Stimulated activated CD4-positive, alpha-beta T cell treated with anti-CD3 and anti-CD28 coated beads, Interleukin-4, amount 100 ng/mL, for 1 hour (primary cell): ENCODE measurements around the gene DENND4B.
A peak's percentile ranks its signal among the peaks of the same experiment; 100 is the strongest.
"Not testable (repeated sequence)": the region's sequence is repeated elsewhere in the genome, so short reads cannot be mapped to it uniquely, and the experiment has no call there.

Experiments used
- DNase-seq: peaks from one replicate; pipeline ENCODE4 v3.0.0-alpha.2; 2020

DENND4B gene, protein sequence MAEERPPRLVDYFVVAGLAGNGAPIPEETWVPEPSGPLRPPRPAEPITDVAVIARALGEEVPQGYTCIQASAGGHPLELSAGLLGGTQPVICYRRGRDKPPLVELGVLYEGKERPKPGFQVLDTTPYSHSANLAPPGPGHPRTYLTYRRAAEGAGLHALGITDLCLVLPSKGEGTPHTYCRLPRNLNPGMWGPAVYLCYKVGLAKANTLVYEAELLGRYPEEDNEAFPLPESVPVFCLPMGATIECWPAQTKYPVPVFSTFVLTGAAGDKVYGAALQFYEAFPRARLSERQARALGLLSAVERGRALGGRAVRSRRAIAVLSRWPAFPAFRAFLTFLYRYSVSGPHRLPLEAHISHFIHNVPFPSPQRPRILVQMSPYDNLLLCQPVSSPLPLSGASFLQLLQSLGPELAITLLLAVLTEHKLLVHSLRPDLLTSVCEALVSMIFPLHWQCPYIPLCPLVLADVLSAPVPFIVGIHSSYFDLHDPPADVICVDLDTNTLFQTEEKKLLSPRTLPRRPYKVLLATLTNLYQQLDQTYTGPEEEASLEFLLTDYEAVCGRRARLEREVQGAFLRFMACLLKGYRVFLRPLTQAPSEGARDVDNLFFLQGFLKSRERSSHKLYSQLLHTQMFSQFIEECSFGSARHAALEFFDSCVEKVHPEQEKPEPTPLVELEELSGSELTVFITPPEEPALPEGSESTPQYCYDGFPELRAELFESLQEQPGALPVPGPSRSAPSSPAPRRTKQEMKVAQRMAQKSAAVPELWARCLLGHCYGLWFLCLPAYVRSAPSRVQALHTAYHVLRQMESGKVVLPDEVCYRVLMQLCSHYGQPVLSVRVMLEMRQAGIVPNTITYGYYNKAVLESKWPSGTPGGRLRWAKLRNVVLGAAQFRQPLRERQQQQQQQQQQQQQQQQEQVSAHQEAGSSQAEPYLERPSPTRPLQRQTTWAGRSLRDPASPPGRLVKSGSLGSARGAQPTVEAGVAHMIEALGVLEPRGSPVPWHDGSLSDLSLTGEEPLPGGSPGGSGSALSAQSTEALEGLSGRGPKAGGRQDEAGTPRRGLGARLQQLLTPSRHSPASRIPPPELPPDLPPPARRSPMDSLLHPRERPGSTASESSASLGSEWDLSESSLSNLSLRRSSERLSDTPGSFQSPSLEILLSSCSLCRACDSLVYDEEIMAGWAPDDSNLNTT (N-terminal part only)

DNA sequence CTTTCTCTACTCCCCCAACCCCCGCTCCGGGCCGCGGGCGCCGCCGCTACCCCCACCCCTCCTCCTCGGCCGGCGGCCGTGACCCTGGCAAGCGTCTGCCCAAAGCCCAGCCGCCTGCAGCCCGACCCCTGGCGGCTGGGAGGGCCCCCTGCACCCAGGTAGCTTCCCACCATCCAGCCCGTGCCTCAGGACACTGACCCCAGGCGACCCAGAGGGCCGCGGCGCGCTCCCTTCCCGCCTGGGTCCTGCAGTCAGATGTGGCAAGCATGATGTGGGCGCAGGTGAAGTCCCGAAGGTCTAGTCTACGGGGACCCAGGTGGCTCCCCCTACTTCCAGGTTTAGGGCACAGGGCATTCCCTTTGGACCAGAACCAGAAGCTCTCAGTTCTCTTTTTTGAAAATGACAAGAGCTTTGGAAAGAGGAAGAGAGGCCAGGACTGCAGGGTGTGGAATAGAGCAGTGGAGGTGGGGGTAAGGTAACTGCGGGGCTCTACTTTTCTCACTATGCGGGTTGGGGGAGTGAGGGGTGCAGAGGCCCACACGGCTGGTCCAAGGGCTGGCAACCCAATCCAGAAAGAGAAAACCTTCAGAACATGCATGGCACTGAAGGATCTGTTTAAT is at the start of gene DENND4B:
Gene DENND4B, minus strand, starts transcription at position 97 of the 620 bp plus-strand sequence. CDS start 2,344 bp downstream, outside the sequence.
- peak; percentile 76 for DNase-seq

DNA sequence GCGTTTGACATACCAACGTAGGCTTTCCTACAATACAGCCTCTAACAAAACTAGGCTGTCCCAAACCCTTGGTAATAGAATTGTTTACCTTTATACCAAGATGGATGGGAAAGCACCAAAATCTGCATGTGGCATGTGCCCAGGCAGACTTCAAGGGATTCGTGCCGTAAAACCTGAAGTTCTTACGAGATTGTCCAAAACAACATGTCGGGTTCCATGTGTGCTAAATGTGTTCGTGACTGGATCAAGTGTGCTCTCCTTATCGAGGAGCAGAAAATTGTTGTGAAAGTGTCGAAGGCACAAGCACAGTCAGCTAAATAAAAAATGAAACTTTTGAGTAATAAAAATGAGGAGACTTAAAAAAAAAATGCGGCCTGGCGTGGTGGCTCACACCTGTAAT is 49.1 kb upstream of the DENND4B start:
- no peak for DNase-seq

DNA sequence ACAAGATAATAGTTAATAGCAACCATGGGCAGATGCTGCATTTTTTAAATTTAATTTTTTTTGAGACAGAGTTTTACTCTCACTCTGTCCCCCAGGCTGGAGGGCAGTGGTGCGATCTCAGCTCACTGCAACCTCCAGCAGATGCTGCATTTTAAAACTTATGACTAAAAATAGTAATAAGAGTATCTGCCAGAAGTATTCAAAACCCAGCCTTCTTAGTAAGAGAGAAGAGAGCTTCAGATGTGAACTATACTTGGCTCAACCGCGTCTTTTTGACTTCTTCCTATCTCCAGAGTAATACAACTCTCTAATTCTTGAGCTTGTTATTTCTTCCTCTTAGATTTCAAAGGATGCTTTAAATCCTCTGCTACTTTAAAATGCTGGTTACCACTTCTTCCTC is 48.7 kb upstream of the DENND4B start:
- no peak for DNase-seq

DNA sequence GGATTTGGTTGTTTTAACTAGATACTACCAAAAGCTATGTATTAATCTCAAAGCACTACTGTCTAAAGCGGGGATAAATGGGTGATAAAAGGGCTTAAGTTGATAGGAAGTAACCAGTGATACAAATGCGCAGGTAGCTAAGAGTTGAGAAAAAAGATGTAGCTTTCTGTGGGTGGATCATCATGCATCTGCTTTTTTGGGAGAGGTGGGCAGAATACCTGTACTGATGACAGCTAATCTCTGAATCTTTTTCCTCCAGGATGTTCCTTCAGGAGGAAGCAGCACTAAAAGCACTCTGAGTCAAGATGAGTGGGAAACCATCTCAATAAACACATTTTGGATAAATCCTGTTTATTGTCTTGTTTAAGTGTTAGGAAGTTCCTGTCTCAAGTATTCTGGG is 45.3 kb upstream of the DENND4B start:
- no peak for DNase-seq

DNA sequence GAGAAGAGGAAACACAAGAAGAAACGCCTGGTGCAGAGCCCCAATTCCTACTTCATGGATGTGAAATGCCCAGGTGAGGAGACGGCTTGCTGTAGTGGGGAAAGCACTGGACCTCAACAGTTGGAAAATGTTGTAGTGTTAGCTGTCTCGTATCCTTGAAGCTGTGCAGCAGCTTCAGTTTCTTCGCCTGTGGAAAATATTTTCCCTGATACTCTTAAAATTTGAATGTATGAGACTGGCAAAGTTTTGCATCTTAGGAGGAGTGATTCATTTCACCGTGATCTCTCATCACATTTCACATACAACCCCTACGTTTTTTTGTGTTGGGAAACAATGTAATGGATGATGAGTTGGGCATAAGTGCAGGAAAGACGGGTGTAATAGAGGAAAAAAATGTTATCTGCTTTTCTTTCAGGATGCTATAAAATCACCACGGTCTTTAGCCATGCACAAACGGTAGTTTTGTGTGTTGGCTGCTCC is 44.7 kb upstream of the DENND4B start:
- no peak for DNase-seq

DNA sequence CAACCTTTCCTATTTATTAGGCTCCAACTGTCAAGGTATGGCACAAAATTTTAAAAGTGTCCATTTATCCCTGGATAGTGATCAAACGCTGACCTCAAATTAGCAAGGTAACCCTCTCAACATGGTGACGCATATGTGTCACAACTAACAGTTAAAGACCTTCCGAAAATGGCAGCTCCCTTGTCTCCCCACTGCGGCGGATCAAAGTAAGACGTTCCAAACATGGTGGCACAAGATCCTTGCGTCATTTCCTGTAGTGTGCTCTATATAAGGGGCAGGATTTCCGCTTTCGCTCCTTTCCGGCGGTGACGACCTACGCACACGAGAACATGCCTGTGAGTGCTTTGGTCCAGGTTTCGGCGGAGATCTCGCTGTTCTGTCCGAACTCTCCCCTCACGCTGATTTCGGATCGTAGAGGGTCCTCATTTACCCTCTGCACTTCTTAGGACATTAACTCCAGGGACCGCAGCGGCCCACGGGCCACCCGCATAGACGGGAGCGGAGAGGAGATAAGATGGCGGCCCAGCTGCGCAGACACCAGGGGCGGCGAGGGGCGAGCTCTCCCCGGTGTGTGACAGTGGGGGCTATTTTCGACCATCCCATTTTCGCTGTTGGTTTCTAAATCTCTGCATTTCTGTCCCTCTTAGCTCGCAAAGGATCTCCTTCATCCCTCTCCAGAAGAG is 44.1 kb upstream of the DENND4B start, which contains the start of gene RPS27:
Gene RPS27, plus strand, starts transcription at position 295 of the 683 bp plus-strand sequence. Its CDS starts 35 bp downstream, at position 330.
- DNase-seq, result peak; percentile 75

DNA sequence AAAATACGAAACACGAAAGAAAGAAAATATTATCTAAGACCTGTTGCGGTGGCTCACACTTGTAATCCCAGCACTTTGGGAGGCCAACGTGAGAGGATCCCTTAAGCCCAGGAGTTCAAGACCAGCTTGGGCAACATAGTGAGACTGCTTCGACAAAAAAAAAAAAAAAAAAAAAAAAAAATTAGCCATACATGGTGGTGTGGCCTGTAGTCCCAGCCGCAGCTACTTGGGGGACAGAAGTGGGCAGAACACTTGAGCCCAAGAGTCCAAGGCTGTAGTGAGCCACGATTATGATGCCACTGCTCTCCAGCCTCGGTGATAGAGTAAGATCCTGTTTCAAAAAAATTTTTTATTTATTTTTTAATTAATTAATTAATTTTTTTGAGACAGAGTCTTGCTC is 41.1 kb upstream of the DENND4B start:
- no peak for DNase-seq

DNA sequence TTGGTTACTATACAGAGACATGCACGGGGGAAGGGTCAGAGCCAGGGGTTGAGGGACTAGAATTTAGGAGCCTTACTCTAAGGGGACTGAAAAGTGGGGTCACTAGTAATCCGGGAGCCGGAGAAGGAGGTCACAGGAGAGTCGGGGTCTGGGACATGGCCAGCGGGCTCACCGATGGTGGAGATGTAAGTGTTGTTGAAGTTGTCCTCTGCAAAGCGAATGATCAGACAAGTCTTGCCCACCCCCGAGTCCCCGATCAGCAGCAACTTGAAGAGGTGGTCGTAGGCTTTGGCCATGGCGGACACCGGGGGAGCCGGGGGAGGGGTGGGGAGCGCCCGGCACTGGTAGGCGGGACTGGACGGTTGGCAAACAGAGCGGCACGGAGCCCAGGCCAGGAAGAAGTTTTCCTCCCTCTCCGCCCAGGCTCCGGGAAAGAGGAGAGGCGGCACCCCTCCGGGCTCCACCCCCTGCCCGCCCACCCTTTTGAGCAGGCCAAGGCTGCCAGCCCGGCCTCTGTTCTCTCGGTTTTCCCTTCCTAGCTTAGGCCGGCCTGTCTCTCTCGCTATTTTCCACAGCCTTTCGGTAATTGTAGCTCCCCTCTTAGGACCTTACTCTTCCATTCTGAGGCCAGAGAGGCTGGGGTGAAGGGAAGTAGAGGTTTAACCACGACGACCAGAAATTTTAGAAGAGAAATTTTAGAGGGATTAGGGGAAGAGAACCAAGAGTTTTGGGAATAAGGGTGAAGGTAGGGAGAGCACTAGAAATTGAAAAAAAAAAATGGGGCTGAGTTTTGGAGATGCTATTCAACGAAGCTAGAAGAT is 39.6 kb upstream of the DENND4B start, which contains the start of gene RAB13:
Gene RAB13, minus strand, starts transcription at position 399 of the 821 bp plus-strand sequence. Its CDS starts 103 bp downstream, at position 296.
- no peak for DNase-seq

DNA sequence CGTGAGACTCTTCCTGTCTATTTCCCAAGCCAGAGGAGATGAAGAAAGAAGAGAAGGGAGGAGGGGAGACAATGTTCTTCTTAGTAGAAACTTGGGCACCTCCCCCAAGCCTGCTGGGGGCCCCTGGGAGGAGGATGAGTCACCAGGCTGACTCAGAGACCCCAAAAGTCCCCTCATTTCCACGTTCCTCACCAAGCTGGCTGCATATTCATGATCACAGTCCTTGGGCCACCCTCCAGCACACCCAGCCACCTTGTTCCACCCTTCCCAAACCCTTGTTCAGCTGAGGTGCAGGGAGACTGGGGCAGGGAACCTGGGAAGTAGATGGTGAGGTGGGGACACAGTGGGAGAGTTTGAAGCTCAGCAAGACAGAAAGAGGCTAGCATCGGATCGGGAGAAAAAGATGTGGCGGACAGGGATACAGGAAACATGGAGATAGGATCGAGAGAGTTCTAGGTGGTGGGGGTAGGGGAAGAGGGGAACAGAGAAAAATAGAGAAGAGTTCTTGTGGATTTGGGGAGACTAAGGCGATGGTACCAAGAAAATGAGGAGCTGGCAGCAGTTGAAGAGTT is 38.9 kb upstream of the DENND4B start:
- DNase-seq, result peak; percentile 61

DNA sequence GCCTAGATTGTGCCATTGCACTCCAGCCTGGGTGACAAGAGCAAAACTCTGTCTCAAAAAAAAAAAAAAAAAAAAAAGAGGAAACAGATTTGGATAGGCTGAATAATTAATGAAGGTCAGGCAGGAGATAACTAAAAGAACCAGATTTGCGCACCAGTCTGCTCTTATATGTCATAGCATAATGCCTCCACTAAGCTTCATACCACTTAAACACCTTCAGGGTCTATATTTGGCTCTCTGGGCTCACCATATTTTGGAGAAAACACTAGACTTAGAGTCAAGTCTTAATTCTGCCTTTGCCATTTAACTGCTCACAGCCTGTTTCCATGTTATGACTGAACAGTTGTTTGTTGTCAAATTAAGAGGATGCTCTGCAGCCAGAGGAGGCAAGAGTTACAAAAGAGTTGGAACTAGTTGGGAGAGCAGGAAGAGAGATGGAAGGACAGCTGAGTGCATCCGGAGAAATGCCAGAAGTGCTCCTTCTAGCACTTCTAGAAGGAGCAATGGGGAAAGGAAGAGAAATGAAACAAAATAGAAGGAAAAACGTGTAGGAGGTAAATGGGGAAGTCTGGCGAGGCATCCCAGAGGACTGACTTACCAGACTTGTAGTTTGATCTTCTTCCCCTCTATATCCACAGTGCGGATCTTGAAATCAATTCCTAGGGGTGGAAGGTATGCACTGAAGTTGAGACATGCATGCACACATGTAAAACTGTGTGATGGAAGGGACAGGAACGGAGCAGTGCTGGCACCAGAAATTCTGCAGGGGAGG is 37.8 kb upstream of the DENND4B start:
- no peak for DNase-seq

DNA sequence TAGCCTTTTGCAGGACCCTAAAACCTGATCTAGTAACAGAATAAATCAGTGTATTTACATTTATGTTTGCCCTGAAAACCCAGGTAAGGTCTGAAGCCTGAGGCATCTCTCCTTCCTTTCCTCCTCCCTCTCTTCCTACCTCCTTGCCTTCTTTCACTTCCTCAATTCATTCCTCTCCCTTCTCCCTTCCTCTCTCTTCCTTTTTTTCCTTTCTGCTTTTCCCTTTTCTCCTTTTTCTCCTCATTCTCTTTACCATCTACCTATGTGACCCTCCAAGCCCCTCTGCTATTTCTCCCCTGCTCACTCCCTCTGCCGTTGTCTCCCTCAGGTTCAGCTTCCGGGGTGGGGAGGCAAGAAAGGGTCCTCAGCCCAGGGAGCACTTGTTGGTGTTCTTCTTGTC is 35.2 kb upstream of the DENND4B start:
- not testable (repeated sequence) for DNase-seq

DNA sequence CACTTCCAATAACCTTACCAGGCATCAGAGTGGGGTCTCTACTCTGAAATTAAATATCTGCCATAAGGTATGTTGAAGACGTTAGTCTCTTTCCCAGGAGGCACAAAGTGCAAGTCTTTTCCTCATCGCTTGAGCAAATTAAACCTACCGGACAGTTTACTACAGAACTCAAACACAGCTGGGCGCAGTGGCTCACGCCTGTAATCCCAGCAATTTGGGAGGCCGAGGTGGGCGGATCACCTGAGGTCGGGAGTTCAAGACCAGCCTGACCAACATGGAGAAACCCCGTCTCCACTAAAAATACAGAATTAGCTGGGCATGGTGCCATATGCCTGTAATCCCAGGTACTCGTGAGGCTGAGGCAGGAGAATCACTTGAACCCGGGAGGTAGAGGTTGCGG is 32.6 kb upstream of the DENND4B start:
- DNase-seq, result not testable (repeated sequence)

DNA sequence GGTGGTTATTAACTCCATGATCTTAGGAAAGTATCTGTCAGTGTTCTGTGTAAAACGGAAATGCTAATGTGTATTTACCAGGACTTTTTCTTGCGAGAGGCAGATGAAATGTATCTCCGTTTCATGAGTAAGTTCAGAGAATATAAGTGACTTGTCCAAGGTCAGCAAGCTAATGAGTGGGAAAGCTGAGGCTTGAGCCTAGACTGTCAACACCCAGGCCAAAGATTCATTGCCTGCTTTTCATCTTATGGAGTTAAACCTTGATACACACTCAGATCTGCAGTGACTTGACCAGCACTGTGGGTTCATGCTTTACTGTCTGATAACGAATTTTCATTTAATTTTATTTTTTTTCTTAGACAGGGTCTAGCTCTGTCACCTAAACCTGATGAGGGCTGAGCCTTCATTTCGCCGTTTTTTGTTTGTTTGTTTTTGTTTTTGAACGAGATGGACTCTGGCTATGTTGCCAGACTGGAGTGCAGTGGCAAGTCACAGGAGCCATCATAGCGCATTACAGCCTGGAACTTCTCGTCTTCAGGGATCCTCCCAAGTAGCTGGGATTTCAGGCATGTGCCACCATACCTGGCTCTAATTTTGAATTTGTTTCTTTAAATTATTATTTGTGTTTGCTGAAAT is 31.9 kb upstream of the DENND4B start:
- DNase-seq, result no peak

DNA sequence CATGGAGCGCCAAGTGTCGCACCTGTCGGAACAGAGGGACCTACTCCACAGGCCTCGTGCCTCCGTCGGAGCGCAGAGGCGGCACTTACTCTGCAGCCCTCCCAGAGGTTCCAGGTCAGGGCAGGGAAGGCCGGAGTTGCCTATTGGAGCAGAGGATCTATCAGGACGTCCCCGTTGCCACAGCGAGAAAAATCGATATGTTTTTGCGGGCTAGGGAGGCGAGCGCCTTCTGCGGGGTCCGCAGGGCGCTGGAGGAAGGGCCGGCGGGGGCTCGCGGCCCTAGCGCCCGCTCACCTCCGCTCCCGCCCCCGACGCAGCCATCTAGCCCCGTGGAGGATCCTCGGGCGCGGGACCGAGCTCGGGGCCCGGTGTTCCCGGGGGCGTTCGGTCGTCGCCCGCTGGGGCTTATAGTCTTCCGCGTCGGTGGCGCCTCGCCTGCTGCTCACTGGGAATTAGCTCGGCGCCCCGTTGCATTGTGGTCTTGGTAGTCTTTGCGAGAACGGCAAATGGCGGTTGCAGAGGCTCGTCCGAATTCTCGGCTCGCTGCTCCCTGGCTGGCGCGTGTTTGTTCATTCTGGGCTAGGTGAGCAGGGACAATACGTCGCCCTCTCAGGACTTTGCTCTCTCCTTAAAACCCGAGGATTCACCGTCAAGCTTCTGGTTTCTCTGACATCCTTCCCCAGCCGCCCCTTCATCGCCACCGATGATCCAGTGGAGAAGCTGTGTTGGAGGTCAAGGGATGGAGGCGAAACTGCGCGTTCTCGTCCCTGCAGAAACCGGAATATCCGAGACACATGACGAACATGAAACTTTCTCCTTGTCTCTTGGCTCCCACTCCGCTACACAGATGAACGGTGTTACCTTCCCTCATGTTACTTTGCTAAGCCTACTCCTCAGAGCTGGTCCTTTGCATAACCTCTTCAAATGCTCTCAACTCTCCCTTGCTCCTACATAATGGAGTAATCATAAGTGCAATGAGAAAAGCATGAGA is 31.0 kb upstream of the DENND4B start, which contains the start of gene JTB:
Gene JTB, minus strand, starts transcription at position 425 of the 991 bp plus-strand sequence. Its CDS starts 422 bp downstream, at position 3.
- DNase-seq, result peak; percentile 86

DNA sequence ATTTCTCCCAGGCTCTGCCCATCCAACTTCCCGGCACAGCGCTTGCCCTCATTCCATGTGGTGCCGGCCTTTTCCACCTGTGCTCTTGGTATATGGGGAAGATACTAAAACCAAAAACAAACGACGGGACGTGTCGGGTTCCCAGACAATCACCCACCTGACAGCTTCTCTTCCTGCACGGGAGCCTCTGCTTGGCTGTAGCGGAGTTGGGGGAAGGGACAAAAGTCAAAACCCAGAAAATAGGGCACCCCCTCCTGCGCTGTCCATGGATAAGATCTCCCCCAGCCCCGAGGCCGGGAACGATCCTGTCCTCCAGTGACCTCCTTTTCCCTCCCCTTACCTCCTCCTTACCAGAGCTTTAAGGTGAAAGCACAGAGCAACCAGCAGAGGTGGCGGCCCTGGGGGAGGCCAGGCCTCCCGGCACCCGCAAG is 30.3 kb upstream of the DENND4B start:
- no peak for DNase-seq

DNA sequence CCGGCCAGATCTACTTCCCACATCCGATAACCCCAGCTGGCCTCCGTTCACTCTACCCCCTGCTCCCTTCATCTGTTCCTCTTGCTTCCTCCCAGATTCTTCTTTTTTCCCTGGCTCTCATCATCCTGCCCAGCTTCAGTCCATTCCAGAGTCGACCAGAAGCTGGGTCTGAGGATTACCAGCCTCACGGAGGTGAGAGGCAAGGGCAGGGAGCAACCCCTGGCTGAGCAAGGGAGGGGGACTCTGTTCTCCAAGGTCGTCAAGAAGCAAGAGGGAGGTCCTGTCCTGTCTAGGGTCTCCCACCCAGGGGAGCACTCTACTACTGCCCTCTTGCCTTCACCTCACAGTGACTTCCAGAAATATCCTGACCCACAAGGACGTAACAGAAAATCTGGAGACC is 27.0 kb upstream of the DENND4B start:
- DNase-seq, result no peak

DNA sequence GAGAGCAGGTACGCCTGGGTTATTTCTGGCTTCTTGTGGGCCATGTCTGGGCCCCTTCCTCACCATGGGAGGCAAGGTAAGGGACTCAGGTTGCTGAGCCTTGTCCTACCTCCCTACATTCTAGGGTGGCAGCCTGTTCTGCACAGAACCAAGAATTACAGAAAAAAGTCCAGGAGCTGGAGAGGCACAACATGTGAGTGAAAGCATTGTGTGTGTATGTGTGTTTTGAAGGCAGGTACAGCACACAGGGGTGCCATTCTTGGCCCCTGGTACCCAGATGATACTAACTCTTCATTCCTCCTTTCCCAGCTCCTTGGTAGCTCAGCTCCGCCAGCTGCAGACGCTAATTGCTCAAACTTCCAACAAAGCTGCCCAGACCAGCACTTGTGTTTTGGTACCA is 26.6 kb upstream of the DENND4B start:
- DNase-seq, result no peak

DNA sequence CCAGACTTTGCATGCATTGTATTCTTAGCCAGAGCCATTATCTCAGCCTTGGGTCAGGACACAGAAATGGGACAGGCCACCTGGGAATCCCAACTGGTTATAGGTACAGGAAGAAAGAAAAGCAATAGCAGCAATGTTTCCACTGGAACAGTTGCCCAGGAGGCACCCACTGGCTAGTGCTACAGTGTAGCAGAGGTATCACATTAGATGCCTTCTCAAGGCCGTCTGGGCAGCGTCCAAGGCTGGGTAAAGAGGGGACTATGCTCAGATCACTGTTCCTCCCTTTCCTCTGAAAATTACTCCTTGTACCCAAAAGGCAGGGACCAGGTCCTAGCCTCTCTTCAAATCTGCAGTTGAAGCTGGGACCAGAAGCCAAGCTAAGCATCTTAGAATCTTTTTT is 23.8 kb upstream of the DENND4B start:
- DNase-seq, result no peak
